GM19193 (cell line): ENCODE results near the gene HOXD9.

Experiments
- POLR2A ChIP-seq: IDR thresholded peaks from 4 replicates; pipeline ENCODE4 v1.6.1; 2011; ENCODE audit not compliant: insufficient read depth, insufficient read length; ENCODE audit errors: extremely low read depth

HOXD9 gene

DNA sequence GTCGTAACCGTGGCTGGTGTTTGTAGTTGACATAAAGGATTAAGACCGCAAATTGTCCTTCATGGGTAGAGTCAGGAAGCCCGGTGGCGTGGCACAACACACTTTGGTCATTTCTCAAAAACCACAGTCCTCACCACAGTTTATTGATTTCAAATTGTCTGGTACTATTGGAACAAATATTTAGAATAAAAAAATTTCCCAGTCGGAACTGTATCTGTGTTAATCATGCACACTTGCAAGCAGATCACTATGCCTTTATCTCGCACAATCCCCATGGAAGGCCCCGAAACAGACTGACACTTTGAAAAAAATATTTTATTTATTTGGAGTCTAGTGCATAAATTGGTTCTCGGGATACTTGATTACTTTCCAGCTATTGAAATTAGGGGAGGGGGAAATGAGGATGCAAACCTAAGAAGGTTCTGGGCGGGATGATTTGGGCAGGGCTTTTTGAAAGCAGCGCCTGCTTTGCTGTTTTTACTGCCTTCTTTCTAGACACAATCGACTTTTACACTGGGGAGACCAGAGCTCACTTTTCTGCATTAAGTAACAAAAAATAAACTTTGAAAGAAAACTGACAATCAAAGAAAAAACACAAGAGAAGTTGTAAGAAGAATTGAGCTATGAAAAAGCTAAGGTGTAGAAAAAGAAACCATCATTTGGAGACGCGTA, 50.5 kb downstream of the HOXD9 start:
- TF ChIP-seq POLR2A, result no peak

GRCh38 chr2:176173567-176174381, 51.3 kb downstream of the HOXD9 start:
- no peak for TF ChIP-seq POLR2A

DNA sequence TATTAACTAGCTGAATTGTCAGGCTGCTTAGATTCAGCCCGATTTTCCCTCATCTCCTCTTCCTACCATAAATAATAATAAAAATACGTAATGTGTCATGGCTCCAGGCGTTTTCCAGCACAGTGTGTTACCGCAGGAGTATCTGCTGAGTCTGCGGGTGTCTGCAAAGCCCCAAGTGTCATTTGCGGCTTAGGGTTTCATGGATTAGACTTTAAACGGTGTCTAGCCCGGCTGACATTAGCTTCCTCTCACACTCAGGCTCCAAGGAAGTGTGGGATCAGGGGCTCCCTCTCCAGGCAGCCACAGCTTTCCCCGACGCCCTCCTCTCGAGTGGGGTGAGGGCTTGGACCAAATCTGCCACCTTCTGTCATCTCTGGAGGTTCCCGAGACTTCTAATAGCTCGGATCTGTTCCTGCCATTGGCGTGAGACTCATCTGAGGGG, 51.9 kb downstream of the HOXD9 start:
- no peak for TF ChIP-seq POLR2A
